Lower leg skin (tissue), 4 donors: Measurements from ENCODE around the gene PLEKHG4. TPM values are rescaled to one million over a fixed set of nuclear protein-coding genes. Genes with fewer than 3 reads are reported as not detected.

ENCODE experiments used
- DNase-seq, 2 donors: peaks; one replicate each; pipeline ENCODE4 v3.0.0-alpha.2; 2019; ENCODE audit warnings: low spot score in 2 of 2
- H3K4me3 ChIP-seq: fragments of 200-600 bp; sonication (generic); 2 replicates; pipeline ENCODE4 v1.5.1; 2017; ENCODE audit warnings: mild to moderate bottlenecking, low read depth; ENCODE audit not compliant: poor library complexity, severe bottlenecking
- CTCF ChIP-seq, 3 donors: fragments of 450-650 bp; IDR thresholded peaks; one replicate each; pipeline ENCODE4 v1.5.1; 2016; ENCODE audit warnings: antibody characterized with exemption in 3 of 3, mild to moderate bottlenecking in 3 of 3, moderate library complexity in 2 of 3
- POLR2A ChIP-seq, 2 donors: fragments of 450-650 bp; IDR thresholded peaks; one replicate each; pipeline ENCODE4 v1.6.1; 2016 to 2017; ENCODE audit warnings: antibody characterized with exemption in 2 of 2, mild to moderate bottlenecking in 1 of 2, moderate library complexity in 1 of 2
- WGBS, 2 donors: methylation state at CpG; one replicate each; pipeline ENCODE4 v1.1.5; 2018; 5-methylcytosine and 5-hydroxymethylcytosine counted together
- intact Hi-C: fragments of 100-400 bp; cut with DNase I; formaldehyde crosslinking; loops from one replicate; pipeline ENCODE4 v1.15.0; 2023; ENCODE audit warnings: low total_unique reads
- total RNA-seq, 4 donors: library from RNA; depleted of rRNA; stranded (reverse); fragments of >200 nt; gene quantifications; one replicate each; pipeline ENCODE4 v1.1.0, GENCODE V29; 2016

The PLEKHG4 gene
- total RNA-seq, 4 donors from 2014 or later: 16.6 to 28.0 (median 21.2) TPM

- 69% methylated on average over 17 of the region's 17 CpGs for WGBS, 2 donors
- intact Hi-C loops: no loop called here
- no peak for TF ChIP-seq POLR2A (IDR thresholded peaks at IDR 0.05)
- no peak for TF ChIP-seq CTCF (IDR thresholded peaks at IDR 0.05)
- DNase-seq: no peak
- no peak overlapping the region for H3K4me3 ChIP-seq
These were observed 43.3 kb upstream of the PLEKHG4 start for GRCh38 chr16:67235816-67236562.

GRCh38 chr16:67236563-67237395, 42.6 kb upstream of the PLEKHG4 start:
- intact Hi-C loops: no loop called here
- TF ChIP-seq POLR2A (IDR thresholded peaks at IDR 0.05) (no peak), CTCF (IDR thresholded peaks at IDR 0.05) (no peak)
- DNase-seq: no peak
- H3K4me3 ChIP-seq: no peak overlapping the region
- WGBS, 2 donors: 73 to 78% methylated on average over 49 to 50 of the region's 50 CpGs

- intact Hi-C loops: no loop called here
- WGBS, 2 donors: 79 to 87% methylated on average over 15 to 16 of the region's 16 CpGs
- no peak overlapping the region for H3K4me3 ChIP-seq
- DNase-seq: no peak
- no peak for TF ChIP-seq CTCF (IDR thresholded peaks at IDR 0.05)
- TF ChIP-seq POLR2A (IDR thresholded peaks at IDR 0.05): no peak
These were observed 41.7 kb upstream of the PLEKHG4 start for GRCh38 chr16:67237396-67238277.

GRCh38 chr16:67238278-67238575, 41.1 kb upstream of the PLEKHG4 start:
- DNase-seq: no peak
- intact Hi-C loops: no loop called here
- no peak overlapping the region for H3K4me3 ChIP-seq
- TF ChIP-seq POLR2A (IDR thresholded peaks at IDR 0.05) (no peak), CTCF (IDR thresholded peaks at IDR 0.05) (no peak)
- 96 to 97% methylated on average over 3 of the region's 3 CpGs for WGBS, 2 donors

- no peak for DNase-seq
- WGBS, 2 donors: 95 to 97% methylated on average over 9 of the region's 9 CpGs
- H3K4me3 ChIP-seq: no peak overlapping the region
- no peak for TF ChIP-seq POLR2A (IDR thresholded peaks at IDR 0.05)
- TF ChIP-seq CTCF (IDR thresholded peaks at IDR 0.05): no peak
- intact Hi-C loops: no loop called here
These were observed 40.4 kb upstream of the PLEKHG4 start for GRCh38 chr16:67238806-67239470.
